AG04449 (cell line): ENCODE measurements around the gene UBL7.

Experiments used
- CTCF ChIA-PET: fragments of 350-600 bp; formaldehyde crosslinking; extraction: SDS; loops from one replicate; lab custom pipeline; 2021; ENCODE audit warnings: antibody characterized with exemption; lab: Yijun Ruan, JAX
- POLR2A ChIA-PET: fragments of 400-600, 350-600 bp; formaldehyde crosslinking; extraction: SDS; loops from one replicate; lab custom pipeline; 2020; ENCODE audit warnings: antibody characterized with exemption, inconsistent platforms; lab: Yijun Ruan, JAX
- DNase-seq: peaks from one replicate; pipeline ENCODE4 v3.0.0-alpha.2; 2010; ENCODE audit warnings: low read depth, low spot score
- H3K4me3 ChIP-seq: 2 replicates; pipeline ENCODE4 v1.5.1; 2011; ENCODE audit warnings: low read depth, mild to moderate bottlenecking, control low read depth, low read length
- TF ChIP-seq, protein P1 (sequence below): IDR thresholded peaks from one replicate; pipeline ENCODE4 v1.5.1; 2011; ENCODE audit warnings: mild to moderate bottlenecking, moderate library complexity, low read length, control low read depth, inconsistent platforms; ENCODE audit not compliant: insufficient read depth; ENCODE audit errors: missing control alignments

The UBL7 gene

DNA sequence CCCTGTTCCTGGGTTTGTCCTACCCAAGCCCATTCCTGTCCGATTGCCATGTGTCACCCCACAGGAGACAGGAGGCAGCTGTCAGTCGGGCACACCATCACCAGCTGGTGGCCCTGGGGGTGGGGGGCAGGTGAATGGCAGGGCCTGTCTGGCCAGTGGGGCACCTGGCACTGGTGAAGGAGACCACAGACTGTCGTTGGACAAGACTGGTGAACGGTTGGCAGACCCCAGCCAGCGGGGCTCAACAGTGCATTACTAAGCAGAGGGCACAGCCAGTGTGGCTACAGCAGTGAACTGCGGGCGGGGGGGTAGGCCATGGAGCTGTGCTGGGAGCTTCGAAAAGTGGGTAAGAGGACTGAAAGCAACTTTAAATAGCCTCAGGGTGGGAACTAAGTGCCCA lies 29.3 kb downstream of the UBL7 start:
- peak overlapping the region; percentile 76 for H3K4me3 ChIP-seq
- POLR2A ChIA-PET: interaction anchor here (0.7 to 1.3 kb wide), 3 partner anchors 10 to 25 kb away, joined by 3 read pairs; no protein-coding TSS in a partner anchor
- CTCF ChIA-PET: interaction anchor here (0.7 to 40.9 kb wide), 6 partner anchors 7 to 338 kb away, joined by 3 to 1700 read pairs (median 8); partner anchors contain the start of gene CYP11A1
- TF ChIP-seq, protein P1, sequence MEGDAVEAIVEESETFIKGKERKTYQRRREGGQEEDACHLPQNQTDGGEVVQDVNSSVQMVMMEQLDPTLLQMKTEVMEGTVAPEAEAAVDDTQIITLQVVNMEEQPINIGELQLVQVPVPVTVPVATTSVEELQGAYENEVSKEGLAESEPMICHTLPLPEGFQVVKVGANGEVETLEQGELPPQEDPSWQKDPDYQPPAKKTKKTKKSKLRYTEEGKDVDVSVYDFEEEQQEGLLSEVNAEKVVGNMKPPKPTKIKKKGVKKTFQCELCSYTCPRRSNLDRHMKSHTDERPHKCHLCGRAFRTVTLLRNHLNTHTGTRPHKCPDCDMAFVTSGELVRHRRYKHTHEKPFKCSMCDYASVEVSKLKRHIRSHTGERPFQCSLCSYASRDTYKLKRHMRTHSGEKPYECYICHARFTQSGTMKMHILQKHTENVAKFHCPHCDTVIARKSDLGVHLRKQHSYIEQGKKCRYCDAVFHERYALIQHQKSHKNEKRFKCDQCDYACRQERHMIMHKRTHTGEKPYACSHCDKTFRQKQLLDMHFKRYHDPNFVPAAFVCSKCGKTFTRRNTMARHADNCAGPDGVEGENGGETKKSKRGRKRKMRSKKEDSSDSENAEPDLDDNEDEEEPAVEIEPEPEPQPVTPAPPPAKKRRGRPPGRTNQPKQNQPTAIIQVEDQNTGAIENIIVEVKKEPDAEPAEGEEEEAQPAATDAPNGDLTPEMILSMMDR: no peak
- no peak for DNase-seq

DNA sequence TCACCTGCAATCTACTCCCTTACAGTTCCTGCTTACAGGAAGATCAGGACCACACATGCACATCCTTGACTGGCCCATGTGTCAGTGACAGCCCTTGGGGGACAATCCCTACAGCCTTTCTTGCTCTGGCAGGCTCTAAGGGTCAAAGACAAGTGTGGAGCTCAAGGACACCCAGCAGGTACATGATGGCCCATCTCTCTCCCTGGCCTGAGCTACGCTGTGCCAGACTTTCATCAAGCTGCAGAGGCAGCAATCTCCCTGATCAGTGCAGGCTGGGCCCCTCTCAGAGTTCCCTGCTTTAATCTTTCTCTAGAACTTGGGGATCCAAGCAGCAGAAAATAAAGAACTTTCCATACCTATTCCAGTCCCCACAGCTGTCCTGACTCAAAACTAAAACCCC lies 29.8 kb downstream of the UBL7 start:
- CTCF ChIA-PET: interaction anchor here (1.4 to 40.9 kb wide), 6 partner anchors 8 to 49 kb away, joined by 3 to 1700 read pairs (median 8); partner anchors contain the start of gene CYP11A1
- peak overlapping the region; percentile 76 for H3K4me3 ChIP-seq
- DNase-seq: no peak
- TF ChIP-seq, protein P1: no peak
- POLR2A ChIA-PET: interaction anchor here (0.9 to 1.3 kb wide), 4 partner anchors 13 to 24 kb away, joined by 3 read pairs; no protein-coding TSS in a partner anchor

DNA sequence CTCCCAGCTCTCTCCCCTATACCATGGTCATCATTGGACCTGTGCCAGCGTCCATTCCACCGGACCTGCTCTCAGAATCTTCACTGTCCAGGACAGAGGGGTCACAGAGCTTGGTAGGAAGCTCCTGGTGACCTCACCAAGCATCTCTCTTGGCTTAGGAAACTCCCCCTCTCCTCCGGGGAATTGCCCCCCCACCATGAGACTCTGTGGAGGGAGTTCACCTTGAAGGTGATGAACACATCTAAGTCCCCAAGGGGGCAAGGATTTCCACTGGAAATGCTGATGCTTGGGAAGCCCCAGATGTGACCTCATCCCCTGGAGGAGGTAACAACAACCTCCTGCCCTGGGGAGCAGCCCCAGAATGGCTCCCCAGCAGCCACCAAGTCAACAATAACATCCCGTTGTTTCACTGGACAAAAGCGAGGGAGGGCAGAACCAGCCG lies 30.4 kb downstream of the UBL7 start:
- ChIA-PET POLR2A (interaction anchor here (0.9 to 1.1 kb wide), 3 partner anchors 12 to 22 kb away, joined by 3 read pairs; no protein-coding TSS in a partner anchor), CTCF (interaction anchor here (0.8 to 40.9 kb wide), 7 partner anchors 8 to 338 kb away, joined by 3 to 1700 read pairs (median 3); partner anchors contain the start of gene CYP11A1)
- DNase-seq: no peak
- TF ChIP-seq, protein P1: no peak
- no peak overlapping the region for H3K4me3 ChIP-seq

DNA sequence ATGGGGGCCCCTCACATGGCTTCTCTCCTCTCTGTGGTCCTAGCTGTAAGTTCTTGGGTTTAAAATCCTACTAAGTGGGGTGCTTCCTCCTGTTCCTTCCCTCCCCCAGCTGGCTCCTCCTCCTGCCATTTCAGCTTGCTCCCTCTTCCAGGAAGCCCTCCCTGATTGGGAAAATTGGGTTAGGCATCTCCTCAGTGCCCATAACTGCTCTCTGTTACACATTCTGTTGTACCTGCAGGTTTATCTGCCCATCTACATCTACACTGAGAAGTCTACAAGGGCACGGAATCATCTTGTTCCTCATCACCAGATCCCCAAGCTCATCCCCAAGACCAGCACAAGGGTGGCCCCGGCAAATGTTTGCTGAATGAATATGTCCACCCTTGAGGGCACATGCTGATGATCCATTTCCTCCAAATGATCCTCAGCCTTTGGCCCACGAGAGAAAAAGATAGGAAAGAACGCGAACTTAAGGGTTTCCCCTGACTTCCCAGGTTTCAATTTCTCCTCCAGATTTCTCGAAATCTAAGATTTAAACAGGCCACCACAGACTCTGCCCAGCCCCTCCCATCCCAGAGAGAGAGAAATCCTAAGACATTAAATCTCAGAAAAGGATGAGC lies 31.1 kb downstream of the UBL7 start:
- TF ChIP-seq, protein P1: no peak
- no peak for DNase-seq
- POLR2A ChIA-PET: interaction anchor here (1.0 to 1.1 kb wide), 2 partner anchors 19 to 21 kb away, joined by 3 read pairs; no protein-coding TSS in a partner anchor
- CTCF ChIA-PET: interaction anchor here (0.8 to 40.9 kb wide), 9 partner anchors 8 to 339 kb away, joined by 3 to 1700 read pairs (median 3); partner anchors contain the start of gene CYP11A1
- no peak overlapping the region for H3K4me3 ChIP-seq

DNA sequence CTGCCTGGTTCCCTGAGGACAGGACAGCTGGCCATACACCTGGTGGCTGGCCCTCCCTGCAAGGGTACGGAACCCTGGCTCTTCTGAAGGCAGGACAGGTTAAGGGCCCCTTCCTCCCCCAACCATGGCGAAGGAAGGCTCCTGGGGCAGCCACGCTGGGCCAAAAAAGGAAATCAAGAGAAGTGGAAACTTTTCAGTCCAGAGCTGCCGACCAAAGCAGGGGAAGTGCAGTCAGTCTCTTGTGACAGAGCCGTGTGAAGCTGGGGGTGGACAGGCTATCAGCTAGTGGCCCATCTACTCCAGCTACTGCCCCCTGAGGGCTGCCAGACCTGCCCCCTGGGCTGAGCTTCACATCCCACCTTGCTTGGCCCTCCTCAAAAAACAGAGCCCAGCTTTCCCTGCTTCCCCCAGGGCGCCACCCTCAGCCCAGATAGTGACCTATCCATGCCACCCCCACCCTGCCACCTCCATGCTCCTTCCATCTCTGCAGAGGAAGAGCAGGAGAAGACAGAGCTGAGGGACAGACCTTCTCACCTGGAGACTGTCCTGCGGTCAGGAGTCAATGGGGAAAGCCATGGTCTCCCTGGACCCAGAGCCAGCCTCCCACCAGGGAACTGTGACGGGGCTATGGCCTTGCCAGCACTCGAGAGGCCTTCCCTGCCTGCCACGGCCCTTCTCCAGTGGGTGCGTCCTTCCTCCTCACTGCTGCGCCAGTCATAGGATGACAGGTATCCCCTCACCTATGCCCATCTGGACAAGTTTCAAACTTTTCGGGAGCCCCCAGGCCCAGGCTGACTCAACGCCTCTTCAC lies 31.8 kb downstream of the UBL7 start:
- ChIA-PET CTCF (interaction anchor here (0.8 to 40.9 kb wide), 8 partner anchors 8 to 340 kb away, joined by 3 to 1700 read pairs (median 4); partner anchors contain the start of gene CYP11A1), POLR2A (no interaction called here)
- H3K4me3 ChIP-seq: no peak overlapping the region
- TF ChIP-seq, protein P1: no peak
- DNase-seq: no peak
